GM13976 (cell line): ENCODE measurements around the gene PROSER3.

ENCODE experiments used
- DNase-seq: peaks from one replicate; pipeline ENCODE4 v3.0.0; 2012; ENCODE audit warnings: low spot score
- in situ Hi-C: fragments of 300-500 bp; cut with MboI; formaldehyde crosslinking; loops from one replicate; pipeline ENCODE4 v1.12.0; 2022; ENCODE audit warnings: low sequenced_read_pairs, mixed read lengths, inconsistent platforms; ENCODE audit not compliant: unreplicated experiment
- TF ChIP-seq, protein P1 (sequence below): IDR thresholded peaks from 2 replicates; pipeline ENCODE4 v1.5.1; 2012; ENCODE audit warnings: borderline replicate concordance, mild to moderate bottlenecking; ENCODE audit not compliant: insufficient read depth; ENCODE audit errors: extremely low read depth, missing control alignments, control extremely low read depth

The PROSER3 gene

DNA sequence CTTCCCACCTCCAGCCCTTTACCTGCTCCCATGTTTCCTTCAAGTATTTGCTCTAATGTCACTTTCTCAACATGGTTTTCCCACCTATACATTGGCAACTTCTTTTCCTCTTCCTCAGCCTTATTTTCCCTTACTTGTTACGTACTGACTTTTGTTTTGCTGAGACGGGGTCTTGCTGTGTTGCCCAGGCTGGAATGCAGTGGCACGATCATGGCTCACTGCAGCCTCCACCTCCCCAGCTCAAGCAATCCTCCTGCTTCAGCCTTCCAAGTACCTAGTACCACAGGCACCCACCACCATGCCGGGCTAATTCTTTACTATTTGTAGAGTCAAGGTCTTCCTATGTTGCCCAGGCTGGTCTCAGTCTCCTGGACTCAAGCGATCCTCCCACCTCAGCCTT, 49.7 kb downstream of the PROSER3 start:
- in situ Hi-C loops: no loop called here
- TF ChIP-seq, protein P1, sequence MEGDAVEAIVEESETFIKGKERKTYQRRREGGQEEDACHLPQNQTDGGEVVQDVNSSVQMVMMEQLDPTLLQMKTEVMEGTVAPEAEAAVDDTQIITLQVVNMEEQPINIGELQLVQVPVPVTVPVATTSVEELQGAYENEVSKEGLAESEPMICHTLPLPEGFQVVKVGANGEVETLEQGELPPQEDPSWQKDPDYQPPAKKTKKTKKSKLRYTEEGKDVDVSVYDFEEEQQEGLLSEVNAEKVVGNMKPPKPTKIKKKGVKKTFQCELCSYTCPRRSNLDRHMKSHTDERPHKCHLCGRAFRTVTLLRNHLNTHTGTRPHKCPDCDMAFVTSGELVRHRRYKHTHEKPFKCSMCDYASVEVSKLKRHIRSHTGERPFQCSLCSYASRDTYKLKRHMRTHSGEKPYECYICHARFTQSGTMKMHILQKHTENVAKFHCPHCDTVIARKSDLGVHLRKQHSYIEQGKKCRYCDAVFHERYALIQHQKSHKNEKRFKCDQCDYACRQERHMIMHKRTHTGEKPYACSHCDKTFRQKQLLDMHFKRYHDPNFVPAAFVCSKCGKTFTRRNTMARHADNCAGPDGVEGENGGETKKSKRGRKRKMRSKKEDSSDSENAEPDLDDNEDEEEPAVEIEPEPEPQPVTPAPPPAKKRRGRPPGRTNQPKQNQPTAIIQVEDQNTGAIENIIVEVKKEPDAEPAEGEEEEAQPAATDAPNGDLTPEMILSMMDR: no peak
- no peak for DNase-seq

DNA sequence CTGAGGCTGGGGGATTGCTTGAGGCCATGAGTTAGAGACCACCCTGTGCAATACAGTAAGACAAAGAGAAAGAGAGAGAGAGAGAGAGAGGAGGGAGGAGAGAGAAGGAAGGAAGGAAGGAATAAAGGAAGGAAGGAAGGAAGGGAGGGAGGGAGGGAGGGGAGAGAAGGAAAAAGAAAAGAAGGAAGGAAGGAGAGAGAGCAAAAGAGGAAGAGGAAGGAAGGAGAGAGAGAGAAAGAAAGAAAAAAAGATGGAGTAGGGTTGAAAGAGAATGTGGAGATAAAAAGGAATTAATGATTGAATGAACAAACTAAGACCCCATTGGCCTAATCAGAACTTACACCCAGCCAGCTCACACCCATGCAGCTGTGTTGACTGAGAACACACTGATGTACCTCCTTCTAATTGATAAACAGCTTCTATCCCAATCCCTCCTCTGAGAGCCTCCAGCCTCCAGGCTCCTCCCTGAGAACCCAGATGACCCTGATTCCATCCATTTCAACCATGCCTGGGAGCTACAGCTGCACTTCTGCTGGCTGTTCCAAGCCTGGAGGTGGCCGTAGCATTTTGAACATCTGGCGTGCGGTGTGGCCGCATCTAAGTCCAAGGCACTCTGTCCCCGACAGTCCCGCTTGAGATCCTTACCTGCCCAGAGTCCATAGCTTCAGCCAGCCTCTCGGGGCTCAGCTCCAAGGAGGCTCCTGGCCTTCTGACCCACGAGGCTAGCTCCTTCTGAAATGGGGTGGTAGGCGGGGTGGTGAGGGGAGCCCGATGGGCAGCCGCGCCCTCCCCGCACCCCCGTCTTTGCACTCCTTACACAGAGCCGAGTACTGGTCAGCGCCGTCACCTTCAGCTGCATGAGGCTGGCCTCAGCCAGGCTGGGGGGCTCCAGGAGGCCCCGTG, 53.6 kb downstream of the PROSER3 start:
- in situ Hi-C loops: no loop called here
- TF ChIP-seq, protein P1: no peak
- DNase-seq: no peak

DNA sequence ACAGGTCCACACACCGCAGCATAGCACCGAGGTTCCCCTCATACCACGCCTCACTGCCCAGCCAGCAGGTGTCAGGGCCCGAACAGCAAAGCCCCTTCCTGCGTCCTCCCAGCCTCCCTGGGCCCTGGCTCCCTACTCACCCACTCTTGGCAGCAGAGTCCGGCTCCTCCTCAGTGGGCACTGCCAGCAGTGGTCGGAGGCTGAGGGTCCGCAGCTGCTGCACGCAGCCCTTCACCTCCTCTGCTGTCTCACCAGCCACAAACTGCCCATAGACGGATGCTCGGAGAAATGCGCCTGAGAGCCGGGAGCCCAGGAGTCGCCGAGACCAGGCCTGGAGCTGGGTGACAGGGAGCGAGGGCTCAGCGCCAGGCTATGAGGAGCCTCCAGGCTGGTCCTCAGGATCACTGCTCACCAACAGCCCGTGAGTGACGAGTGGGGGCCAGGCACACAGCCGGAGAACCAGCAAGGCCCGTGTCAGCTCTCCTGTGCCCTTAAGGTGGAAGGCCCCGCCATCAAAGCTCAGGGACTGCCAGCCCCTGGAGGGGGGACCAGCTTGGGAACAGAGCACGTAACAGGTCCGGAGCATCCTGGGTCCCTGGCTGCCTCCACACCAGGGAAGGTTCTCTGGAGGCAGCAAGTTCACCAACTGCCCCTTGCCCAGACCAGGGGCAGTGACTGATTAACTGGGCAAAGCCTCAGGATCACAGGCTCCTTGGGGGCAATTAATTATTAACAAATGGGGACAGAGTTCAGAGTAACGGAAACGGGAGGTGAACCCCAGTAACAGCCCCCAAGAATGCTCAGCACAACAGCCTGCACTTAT, 54.5 kb downstream of the PROSER3 start, which contains the start of gene PRODH2:
Gene PRODH2, minus strand, starts transcription at position 626 of the 823 bp plus-strand sequence. Its CDS starts 40 bp downstream, at position 586.
- no peak for DNase-seq
- in situ Hi-C loops: no loop called here
- TF ChIP-seq, protein P1: no peak

DNA sequence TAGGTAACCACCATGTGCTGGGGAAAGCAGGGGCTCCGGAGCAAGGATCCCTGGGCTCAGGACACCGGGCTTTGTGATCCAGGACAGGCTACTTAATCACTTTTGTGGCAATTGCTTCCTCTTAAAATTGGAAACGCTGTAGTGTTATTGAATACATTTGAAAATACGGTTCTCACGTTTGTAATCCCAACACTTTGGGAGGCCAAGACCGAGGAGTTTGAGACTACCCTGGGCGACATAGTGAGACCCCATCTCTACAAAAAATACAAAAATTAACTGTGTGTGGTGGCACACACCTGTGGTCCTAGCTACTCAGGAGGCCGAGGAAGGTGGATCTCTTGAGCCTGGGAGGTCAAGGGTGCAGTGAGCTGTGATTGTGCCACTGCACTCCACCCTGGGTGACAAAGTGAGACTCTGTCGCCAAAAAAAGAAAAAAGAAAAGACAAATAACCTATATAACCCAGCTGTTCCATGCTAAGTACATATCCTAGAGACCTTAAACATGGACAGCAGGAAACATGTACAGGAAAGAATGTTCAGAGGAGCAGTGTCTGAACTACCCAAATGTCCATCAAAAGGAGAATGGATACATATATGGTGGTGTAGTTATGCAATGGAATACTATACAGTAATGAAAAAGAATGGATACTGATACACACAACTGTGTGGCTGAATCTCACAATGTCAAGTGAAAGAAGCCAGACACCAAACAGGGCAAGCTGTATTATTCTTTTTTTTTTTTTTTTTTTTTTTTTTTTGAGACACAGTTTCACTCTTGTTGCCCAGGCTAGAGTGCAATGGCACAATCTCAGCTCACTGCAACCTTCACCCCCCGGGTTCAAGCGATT, 55.3 kb downstream of the PROSER3 start:
- DNase-seq: no peak
- TF ChIP-seq, protein P1: no peak
- in situ Hi-C loops: no loop called here

DNA sequence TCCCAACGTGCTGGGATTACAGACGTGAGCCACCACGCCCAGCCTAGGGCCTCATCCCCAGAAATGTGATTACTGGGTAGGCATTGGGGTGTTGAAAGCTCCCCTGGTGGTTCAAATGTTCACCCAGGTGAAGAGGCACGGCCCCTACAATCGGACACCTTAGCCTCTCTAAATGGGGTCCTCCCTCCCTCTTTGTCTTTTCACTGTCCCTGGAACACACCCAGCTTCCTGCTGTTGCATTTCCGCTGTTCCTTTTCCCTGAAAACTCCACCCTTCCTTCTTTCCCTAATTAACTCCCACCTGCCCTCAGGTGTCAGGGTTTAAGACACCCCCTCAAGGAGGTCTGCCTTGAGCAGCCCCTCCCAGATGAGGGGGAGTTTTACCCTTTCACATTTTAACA, 58.3 kb downstream of the PROSER3 start:
- TF ChIP-seq, protein P1: no peak
- in situ Hi-C loops: no loop called here
- DNase-seq: no peak

DNA sequence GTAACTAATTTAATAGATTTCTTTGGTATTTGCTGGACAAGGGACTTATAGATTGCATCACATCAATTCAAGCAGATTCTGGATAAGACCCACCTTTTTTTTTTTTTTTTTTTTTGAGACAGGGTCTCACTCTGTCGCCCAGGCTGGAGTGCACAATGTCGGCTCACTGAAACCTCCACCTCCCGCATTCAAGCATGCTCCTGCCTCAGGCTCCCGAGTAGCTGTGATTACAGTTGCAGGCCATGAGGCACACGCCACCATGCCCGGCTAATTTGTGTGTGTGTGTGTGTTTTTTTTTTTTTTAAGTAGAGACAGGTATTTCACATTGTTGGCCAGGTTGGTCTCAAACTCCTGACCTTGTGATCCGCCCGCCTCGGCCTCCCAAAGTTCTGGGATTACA, 58.9 kb downstream of the PROSER3 start:
- in situ Hi-C loops: no loop called here
- TF ChIP-seq, protein P1: no peak
- DNase-seq: no peak
